AG08395 (cell line): ENCODE results near the gene NIPBL.
"Not testable (repeated sequence)": the region's sequence is repeated elsewhere in the genome, so short reads cannot be mapped to it uniquely, and the experiment has no call there.

Experiments
- DNase-seq: peaks from one replicate; pipeline ENCODE4 v3.0.0; 2012; ENCODE audit warnings: mixed read lengths, low spot score

Gene NIPBL

DNA sequence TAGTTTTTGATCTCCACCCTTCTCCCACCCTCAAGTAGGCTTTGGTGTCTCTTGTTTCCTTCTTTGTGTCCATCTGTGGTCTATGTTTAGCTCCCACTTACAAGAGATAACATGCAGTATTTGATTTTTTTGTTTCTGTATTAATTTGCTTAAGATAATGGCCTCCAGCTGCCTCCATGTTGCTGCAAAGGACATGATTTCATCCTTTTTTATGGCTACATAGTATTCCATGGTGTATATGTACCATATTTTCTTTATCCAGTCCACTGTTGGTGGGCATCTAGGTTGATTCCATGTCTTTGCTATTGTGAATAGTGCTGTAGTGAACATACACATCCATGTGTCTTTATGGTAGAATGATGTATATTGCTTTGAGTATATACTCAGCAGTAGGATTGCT, 24.5 kb downstream of the NIPBL start:
- DNase-seq: not testable (repeated sequence)

- no peak for DNase-seq
Measured at GRCh38 chr5:36901856-36902255, 25.3 kb downstream of the NIPBL start.

- DNase-seq: no peak
Measured at GRCh38 chr5:36902353-36902752, 25.8 kb downstream of the NIPBL start.

- no peak for DNase-seq
Measured at GRCh38 chr5:36904677-36905076, 28.1 kb downstream of the NIPBL start.

GRCh38 chr5:36908544-36909260, 32.1 kb downstream of the NIPBL start:
- DNase-seq: no peak

DNA sequence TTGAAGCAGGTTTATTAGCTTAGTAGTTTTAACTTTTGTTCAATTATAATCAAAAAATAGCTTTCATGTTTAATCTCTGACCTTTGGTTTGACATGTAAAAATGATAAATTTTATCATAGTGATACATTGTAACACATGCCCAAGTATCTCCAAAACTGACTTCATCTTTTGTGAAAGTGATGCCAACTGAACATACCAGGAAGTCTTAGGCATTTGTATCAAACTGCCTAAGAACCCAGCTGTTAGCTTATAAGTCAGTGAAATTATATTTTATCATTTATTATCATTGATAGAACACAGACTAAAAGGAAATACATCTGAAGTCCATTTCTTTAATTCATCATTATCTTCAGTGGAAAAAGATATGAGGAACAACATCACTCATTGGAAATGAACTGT, 39.1 kb downstream of the NIPBL start:
- DNase-seq: no peak

- not testable (repeated sequence) for DNase-seq
Measured at GRCh38 chr5:36916614-36917013, 40.0 kb downstream of the NIPBL start.

GRCh38 chr5:36917358-36917757, 40.8 kb downstream of the NIPBL start:
- DNase-seq: not testable (repeated sequence)

- DNase-seq: no peak
Measured at GRCh38 chr5:36919238-36919637, 42.7 kb downstream of the NIPBL start.

- DNase-seq: no peak
Measured at GRCh38 chr5:36919650-36920049, 43.1 kb downstream of the NIPBL start.

DNA sequence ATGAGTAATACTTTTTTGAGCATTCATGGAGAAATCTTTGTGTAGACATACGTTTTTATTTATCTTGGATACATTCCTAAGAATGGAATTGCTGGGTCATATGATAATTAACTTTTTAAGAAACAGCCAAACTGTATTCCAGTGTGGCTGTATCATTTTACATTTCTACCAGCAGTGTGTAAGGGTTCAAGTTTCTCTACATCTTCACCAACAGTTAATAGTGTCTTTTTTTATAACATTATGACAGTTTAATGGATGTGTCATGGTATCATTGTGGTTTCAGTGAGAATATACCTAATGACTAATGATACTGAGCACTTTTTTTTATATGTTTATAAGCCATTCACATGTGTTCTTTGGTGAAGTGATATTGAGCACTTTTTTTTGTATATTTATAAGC, 52.4 kb downstream of the NIPBL start:
- peak; percentile 20 for DNase-seq

DNA sequence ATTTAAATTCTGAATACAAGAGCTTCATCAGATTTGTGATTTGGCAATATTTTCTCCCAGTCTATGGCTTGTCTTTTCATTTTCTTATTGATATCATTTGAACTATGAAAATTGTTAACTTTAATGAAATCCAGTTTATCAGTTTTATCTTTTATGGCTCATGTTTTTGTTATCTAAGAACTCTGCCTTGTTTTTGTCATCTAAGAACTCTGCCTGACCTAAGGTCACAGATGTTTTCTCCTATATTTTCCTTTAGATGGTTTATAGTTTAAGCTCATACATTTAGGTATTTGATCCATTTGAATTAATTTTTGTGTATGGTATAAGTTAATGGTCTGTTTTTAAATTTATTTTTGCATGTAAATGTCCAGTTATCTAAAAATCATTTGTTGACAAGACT, 52.9 kb downstream of the NIPBL start:
- DNase-seq: no peak

- DNase-seq: no peak
Measured at GRCh38 chr5:36932056-36932455, 55.5 kb downstream of the NIPBL start.

GRCh38 chr5:36932699-36933098, 56.1 kb downstream of the NIPBL start:
- no peak for DNase-seq

GRCh38 chr5:36934740-36935356, 58.3 kb downstream of the NIPBL start:
- DNase-seq: no peak

GRCh38 chr5:36935805-36936204, 59.2 kb downstream of the NIPBL start:
- no peak for DNase-seq

DNA sequence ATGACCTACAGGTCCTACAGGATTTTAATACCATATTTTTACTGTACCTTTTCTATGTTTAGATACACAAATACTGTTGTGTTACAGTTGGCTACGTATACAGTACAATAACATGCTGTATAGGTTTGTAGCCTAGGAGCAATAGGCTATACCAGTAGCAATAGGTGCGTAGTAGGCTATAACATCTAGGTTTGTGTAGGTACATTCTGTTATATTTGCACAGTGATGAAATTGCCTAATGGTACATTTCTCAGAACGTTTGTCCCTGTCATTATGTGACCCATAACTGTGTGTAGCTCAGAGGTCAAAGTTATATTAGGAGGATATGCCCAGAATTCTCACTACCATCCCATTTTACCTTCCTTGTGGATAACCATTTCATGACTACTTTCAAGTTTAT, 59.7 kb downstream of the NIPBL start:
- DNase-seq: no peak

DNA sequence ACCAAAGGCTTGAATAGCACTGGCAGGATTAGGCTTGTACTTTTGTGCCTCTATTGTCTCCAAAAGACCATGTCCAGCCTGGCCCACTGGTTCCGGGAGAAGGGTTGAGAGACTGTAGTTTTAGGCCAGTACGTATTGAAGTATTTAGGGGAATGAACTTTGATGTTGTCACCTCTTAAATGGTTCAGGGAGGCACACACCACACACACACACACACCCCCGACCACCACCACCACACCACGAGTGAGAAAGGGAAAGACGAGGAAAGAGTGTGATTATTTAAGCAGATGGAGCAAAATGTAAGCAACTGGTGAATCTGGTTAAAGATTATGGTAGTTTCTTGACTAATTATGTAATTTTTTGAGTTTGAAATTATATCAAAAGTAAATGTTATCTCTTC, 61.6 kb downstream of the NIPBL start:
- no peak for DNase-seq

GRCh38 chr5:36939969-36940858, 63.6 kb downstream of the NIPBL start:
- DNase-seq: no peak

DNA sequence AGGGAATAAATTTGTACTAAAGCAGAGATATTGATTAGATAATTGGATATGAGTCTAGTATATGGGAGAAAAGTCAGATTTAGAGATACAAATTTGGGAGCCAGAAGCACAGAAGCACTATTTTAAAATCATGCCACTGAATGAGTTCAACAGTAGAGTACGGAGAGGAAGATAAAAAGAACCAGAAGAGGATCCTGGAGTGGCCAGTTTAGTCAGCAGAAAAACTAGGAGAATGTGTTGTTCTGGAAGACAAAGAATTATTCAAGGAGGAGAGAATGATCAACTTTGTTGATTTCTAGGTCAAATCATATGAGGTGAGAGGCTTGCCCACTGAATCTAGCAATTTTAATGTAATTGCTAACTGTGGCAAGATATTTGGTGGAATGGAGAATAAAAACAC, 67.0 kb downstream of the NIPBL start:
- DNase-seq: no peak

- DNase-seq: no peak
Measured at GRCh38 chr5:36944024-36944423, 67.5 kb downstream of the NIPBL start.

GRCh38 chr5:36944607-36945225, 68.1 kb downstream of the NIPBL start:
- DNase-seq: peak; percentile 18
